Measurements from ENCODE around the gene DNAJB5. TPM values are rescaled to one million over a fixed set of nuclear protein-coding genes. Genes with fewer than 3 reads are reported as not detected.
A peak's percentile ranks its signal among the peaks of the same experiment; 100 is the strongest.

The DNAJB5 gene
- total RNA-seq, 3 donors from 2014 or later = 1.2 to 32.9 (median 5.8) TPM

- DNase-seq = no peak
- intact Hi-C loops (cut with DNase I, micrococcal nuclease) = no loop called here
- H3K4me1 ChIP-seq (ENCODE audit: low read depth) = peaks cover 4% of the 10 kb centered on the region
- no peaks in the 10 kb centered on the region for H3K36me3 ChIP-seq (ENCODE audit: low read depth)
- no peaks in the 10 kb centered on the region for H3K9me3 ChIP-seq
- ATAC-seq = no peak
- TF ChIP-seq, protein P1, sequence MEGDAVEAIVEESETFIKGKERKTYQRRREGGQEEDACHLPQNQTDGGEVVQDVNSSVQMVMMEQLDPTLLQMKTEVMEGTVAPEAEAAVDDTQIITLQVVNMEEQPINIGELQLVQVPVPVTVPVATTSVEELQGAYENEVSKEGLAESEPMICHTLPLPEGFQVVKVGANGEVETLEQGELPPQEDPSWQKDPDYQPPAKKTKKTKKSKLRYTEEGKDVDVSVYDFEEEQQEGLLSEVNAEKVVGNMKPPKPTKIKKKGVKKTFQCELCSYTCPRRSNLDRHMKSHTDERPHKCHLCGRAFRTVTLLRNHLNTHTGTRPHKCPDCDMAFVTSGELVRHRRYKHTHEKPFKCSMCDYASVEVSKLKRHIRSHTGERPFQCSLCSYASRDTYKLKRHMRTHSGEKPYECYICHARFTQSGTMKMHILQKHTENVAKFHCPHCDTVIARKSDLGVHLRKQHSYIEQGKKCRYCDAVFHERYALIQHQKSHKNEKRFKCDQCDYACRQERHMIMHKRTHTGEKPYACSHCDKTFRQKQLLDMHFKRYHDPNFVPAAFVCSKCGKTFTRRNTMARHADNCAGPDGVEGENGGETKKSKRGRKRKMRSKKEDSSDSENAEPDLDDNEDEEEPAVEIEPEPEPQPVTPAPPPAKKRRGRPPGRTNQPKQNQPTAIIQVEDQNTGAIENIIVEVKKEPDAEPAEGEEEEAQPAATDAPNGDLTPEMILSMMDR (IDR thresholded peaks at IDR 0.05) = no peak
- no peak overlapping the region for H3K4me3 ChIP-seq
Observed at GRCh38 chr9:34991607-34992375, 2.2 kb downstream of the DNAJB5 start.

DNA sequence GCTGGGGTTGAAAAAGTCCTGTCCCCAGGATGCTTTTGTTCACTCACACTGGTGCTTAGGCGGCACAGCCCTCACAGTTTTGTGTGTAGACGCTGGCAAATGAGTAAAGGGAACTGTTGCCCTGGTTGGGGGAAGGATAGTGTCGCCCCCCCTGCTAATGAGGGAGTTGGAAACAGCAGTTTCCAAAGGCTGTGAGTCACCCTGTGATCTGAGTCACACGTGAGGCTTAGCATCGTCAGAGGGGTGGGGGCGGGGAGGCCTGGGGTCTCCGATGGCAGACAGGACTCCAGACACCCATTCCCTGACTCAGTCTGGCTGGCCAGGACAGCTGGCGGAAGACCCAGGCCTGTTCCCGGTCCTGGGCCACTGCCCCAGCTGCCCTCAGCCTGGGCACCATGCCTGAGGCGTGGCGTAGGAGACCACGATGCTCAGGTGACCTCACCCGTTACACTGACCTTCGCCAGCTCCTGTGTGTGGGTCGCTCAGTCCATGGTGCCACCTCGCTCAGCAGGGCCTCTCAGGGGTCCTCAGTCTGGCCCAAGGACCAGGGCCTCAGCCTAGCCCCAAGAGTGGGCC, 2.9 kb downstream of the DNAJB5 start:
- TF ChIP-seq, protein P1 (IDR thresholded peaks at IDR 0.05) = no peak
- peak in 1 of 3 donors; percentile 29 for DNase-seq
- Histone ChIP-seq H3K36me3 (ENCODE audit: low read depth) (no peaks in the 10 kb centered on the region), H3K4me1 (ENCODE audit: low read depth) (peaks cover 4% of the 10 kb centered on the region), H3K9me3 (no peaks in the 10 kb centered on the region), H3K4me3 (no peak overlapping the region)
- ATAC-seq = no peak
- intact Hi-C loops (cut with DNase I, micrococcal nuclease) = no loop called here

GRCh38 chr9:34993502-34994259, 4.1 kb downstream of the DNAJB5 start:
- Histone ChIP-seq H3K4me3 (no peak overlapping the region), H3K4me1 (ENCODE audit: low read depth) (peaks cover 4% of the 10 kb centered on the region), H3K9me3 (no peaks in the 10 kb centered on the region), H3K36me3 (ENCODE audit: low read depth) (no peaks in the 10 kb centered on the region)
- DNase-seq = peak in 2 of 3 donors; percentile 42 to 63
- intact Hi-C loops (cut with DNase I, micrococcal nuclease) = no loop called here
- ATAC-seq = no peak
- TF ChIP-seq, protein P1 (IDR thresholded peaks at IDR 0.05) = no peak

- TF ChIP-seq, protein P1 (IDR thresholded peaks at IDR 0.05) = peak; percentile 20
- Histone ChIP-seq H3K4me1 (ENCODE audit: low read depth) (peaks cover 4% of the 10 kb centered on the region), H3K4me3 (no peak overlapping the region), H3K9me3 (no peaks in the 10 kb centered on the region), H3K36me3 (ENCODE audit: low read depth) (no peaks in the 10 kb centered on the region)
- ATAC-seq (peak; percentile 49), DNase-seq (peak in 1 of 3 donors; percentile 73)
- intact Hi-C loops (cut with DNase I, micrococcal nuclease) = no loop called here
Observed at GRCh38 chr9:34994260-34994899, 4.8 kb downstream of the DNAJB5 start.

GRCh38 chr9:34994900-34995669, 5.5 kb downstream of the DNAJB5 start:
- TF ChIP-seq, protein P1 (IDR thresholded peaks at IDR 0.05) = no peak
- intact Hi-C loops (cut with DNase I, micrococcal nuclease) = no loop called here
- H3K9me3 ChIP-seq = no peaks in the 10 kb centered on the region
- no peaks in the 10 kb centered on the region for H3K36me3 ChIP-seq (ENCODE audit: low read depth)
- no peak for DNase-seq
- peaks cover 4% of the 10 kb centered on the region for H3K4me1 ChIP-seq (ENCODE audit: low read depth)
- H3K4me3 ChIP-seq = no peak overlapping the region
- no peak for ATAC-seq
